ENCODE data around the gene FOSB.

GRCh38 chr19:45476304-45476703, 8.5 kb downstream of the FOSB start:
- TF ChIP-seq, protein P1, sequence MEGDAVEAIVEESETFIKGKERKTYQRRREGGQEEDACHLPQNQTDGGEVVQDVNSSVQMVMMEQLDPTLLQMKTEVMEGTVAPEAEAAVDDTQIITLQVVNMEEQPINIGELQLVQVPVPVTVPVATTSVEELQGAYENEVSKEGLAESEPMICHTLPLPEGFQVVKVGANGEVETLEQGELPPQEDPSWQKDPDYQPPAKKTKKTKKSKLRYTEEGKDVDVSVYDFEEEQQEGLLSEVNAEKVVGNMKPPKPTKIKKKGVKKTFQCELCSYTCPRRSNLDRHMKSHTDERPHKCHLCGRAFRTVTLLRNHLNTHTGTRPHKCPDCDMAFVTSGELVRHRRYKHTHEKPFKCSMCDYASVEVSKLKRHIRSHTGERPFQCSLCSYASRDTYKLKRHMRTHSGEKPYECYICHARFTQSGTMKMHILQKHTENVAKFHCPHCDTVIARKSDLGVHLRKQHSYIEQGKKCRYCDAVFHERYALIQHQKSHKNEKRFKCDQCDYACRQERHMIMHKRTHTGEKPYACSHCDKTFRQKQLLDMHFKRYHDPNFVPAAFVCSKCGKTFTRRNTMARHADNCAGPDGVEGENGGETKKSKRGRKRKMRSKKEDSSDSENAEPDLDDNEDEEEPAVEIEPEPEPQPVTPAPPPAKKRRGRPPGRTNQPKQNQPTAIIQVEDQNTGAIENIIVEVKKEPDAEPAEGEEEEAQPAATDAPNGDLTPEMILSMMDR (conservative IDR thresholded peaks at IDR 0.05 in 1 of 2, IDR thresholded peaks at IDR 0.05 in 1 of 2; ENCODE audit: low read depth in 1 of 2, low read length in 2 of 2), result no peak
- TF ChIP-seq EZH2 (IDR thresholded peaks at IDR 0.05; ENCODE audit: low read length, missing control alignments), result no peak

Measured in fibroblast of lung (primary cell).